Keratinocyte (primary cell): Measurements from ENCODE around the gene SCN8A. TPM values are rescaled to one million over a fixed set of nuclear protein-coding genes. Genes with fewer than 3 reads are reported as not detected.

Experiments
- DNase-seq: peaks from one replicate; pipeline ENCODE4 v3.0.0-alpha.2; 2011; ENCODE audit warnings: low read depth, missing footprints, low spot score
- FAIRE-seq: peaks from 2 replicates; lab custom pipeline; 2011; peaks lifted over from hg19 to GRCh38; lab: Jason Lieb, UNC
- H2AFZ ChIP-seq: 2 replicates; pipeline ENCODE4 v1.6.0; 2012; ENCODE audit warnings: low read length, control low read depth, inconsistent platforms; ENCODE audit not compliant: control insufficient read depth
- H3K27ac ChIP-seq: 2 replicates; pipeline ENCODE4 v1.5.1; 2011; ENCODE audit warnings: low read length; ENCODE audit not compliant: control insufficient read depth, insufficient read depth
- H3K27me3 ChIP-seq: 3 replicates; pipeline ENCODE4 v1.6.0; 2011; ENCODE audit warnings: low read length; ENCODE audit not compliant: control insufficient read depth, insufficient read depth; ENCODE audit errors: extremely low read depth
- H3K36me3 ChIP-seq, 2 experiments: 2 replicates in 1 of 2; 3 replicates in 1 of 2; pipeline ENCODE4 v1.5.1; 2011; ENCODE audit warnings: low read length in 2 of 2, mild to moderate bottlenecking in 1 of 2; ENCODE audit not compliant: control insufficient read depth in 2 of 2, insufficient read depth in 2 of 2; ENCODE audit errors: extremely low read depth in 1 of 2
- H3K4me1 ChIP-seq: 3 replicates; pipeline ENCODE4 v1.5.1; 2011; ENCODE audit warnings: low read length; ENCODE audit not compliant: control insufficient read depth, insufficient read depth; ENCODE audit errors: extremely low read depth
- H3K4me2 ChIP-seq: 3 replicates; pipeline ENCODE4 v1.6.0; 2011; ENCODE audit warnings: low read depth, low read length; ENCODE audit not compliant: control insufficient read depth, insufficient read depth; ENCODE audit errors: extremely low read depth
- H3K4me3 ChIP-seq, 3 experiments: fragments of 200-600 bp in 1 of 3; sonication (generic) in 1 of 3; 2 replicates in 2 of 3; 3 replicates in 1 of 3; pipeline ENCODE4 v1.5.1; 2011 to 2016; ENCODE audit warnings: low read length in 3 of 3, mild to moderate bottlenecking in 3 of 3, control low read depth in 2 of 3, inconsistent platforms in 1 of 3, low read depth in 1 of 3, mixed read lengths in 1 of 3, mixed run types in 1 of 3, moderate library complexity in 1 of 3; ENCODE audit not compliant: control insufficient read depth in 2 of 3, insufficient read depth in 2 of 3; ENCODE audit errors: extremely low read depth in 1 of 3
- H3K79me2 ChIP-seq: 2 replicates; pipeline ENCODE4 v1.6.0; 2012; ENCODE audit warnings: low read length; ENCODE audit not compliant: control insufficient read depth, insufficient read depth
- H3K9ac ChIP-seq: 3 replicates; pipeline ENCODE4 v1.6.0; 2011; ENCODE audit warnings: low read length; ENCODE audit not compliant: control insufficient read depth, insufficient read depth; ENCODE audit errors: extremely low read depth
- H3K9me1 ChIP-seq: 3 replicates; pipeline ENCODE4 v1.6.0; 2011; ENCODE audit warnings: low read length; ENCODE audit not compliant: control insufficient read depth, insufficient read depth; ENCODE audit errors: extremely low read depth
- H3K9me3 ChIP-seq: 2 replicates; pipeline ENCODE4 v1.5.1; 2012; ENCODE audit warnings: low read depth, low read length; ENCODE audit not compliant: control insufficient read depth
- H4K20me1 ChIP-seq: 3 replicates; pipeline ENCODE4 v1.6.0; 2011; ENCODE audit warnings: low read length; ENCODE audit not compliant: control insufficient read depth, insufficient read depth; ENCODE audit errors: extremely low read depth
- EZH2 ChIP-seq: IDR thresholded peaks from one replicate; pipeline ENCODE4 v1.6.1; 2012; ENCODE audit warnings: inconsistent platforms, mild to moderate bottlenecking, low read length, moderate library complexity
- dilution Hi-C: fragments of 300-500 bp; cut with MboI; formaldehyde crosslinking; loops from one replicate; pipeline ENCODE4 v1.7.0; 2020; ENCODE audit warnings: low sequenced_read_pairs; ENCODE audit not compliant: extremely low pct_ligation_motif_present
- polyA plus RNA-seq, 5 experiments: library from polyadenylated mRNA; depleted of rRNA in 3 of 5; stranded (reverse) in 3 of 5; stranded (forward) in 1 of 5; unstranded in 1 of 5; fragments of >200 nt; gene quantifications; 1 replicate in 1 of 5; 2 replicates in 3 of 5; 3 replicates in 1 of 5; pipeline versions ENCODE4 v1.2.1 to v1.2.3, GENCODE V29; 2011 to 2012; ENCODE audit warnings: missing spikeins in 2 of 5, low read depth in 1 of 5, low replicate concordance in 1 of 5
- TF ChIP-seq, protein P1 (sequence below), 3 experiments: IDR thresholded peaks in 1 of 3; conservative IDR thresholded peaks in 1 of 3; optimal IDR thresholded peaks in 1 of 3; 2 replicates in 2 of 3; 3 replicates in 1 of 3; pipeline versions ENCODE3 to v1.5.1; 2011; ENCODE audit warnings: low read length in 3 of 3, mild to moderate bottlenecking in 3 of 3, moderate library complexity in 2 of 3, control low read depth in 1 of 3, inconsistent platforms in 1 of 3; ENCODE audit not compliant: insufficient read depth in 2 of 3; ENCODE audit errors: extremely low read depth in 1 of 3

Gene SCN8A
- polyA plus RNA-seq, 1 donor (not counting 4 experiments of a cell fraction or from before 2014, with no cell fraction given) = 1.1 TPM

- Histone ChIP-seq H3K4me1 (no peaks in the 10 kb centered on the region), H4K20me1 (no peaks in the 10 kb centered on the region), H3K9me3 (no peaks in the 10 kb centered on the region), H3K4me2 (no peak overlapping the region), H3K79me2 (no peaks in the 10 kb centered on the region), H3K36me3 (no peaks in the 10 kb centered on the region), H3K4me3 (no peak overlapping the region), H3K27ac (no peak overlapping the region), H3K27me3 (peaks cover 60% of the 10 kb centered on the region), H2AFZ (no peak overlapping the region), H3K9me1 (no peaks in the 10 kb centered on the region), H3K9ac (no peak overlapping the region)
- dilution Hi-C loops = no loop called here
- no peak for FAIRE-seq
- DNase-seq = no peak
- TF ChIP-seq, protein P1, sequence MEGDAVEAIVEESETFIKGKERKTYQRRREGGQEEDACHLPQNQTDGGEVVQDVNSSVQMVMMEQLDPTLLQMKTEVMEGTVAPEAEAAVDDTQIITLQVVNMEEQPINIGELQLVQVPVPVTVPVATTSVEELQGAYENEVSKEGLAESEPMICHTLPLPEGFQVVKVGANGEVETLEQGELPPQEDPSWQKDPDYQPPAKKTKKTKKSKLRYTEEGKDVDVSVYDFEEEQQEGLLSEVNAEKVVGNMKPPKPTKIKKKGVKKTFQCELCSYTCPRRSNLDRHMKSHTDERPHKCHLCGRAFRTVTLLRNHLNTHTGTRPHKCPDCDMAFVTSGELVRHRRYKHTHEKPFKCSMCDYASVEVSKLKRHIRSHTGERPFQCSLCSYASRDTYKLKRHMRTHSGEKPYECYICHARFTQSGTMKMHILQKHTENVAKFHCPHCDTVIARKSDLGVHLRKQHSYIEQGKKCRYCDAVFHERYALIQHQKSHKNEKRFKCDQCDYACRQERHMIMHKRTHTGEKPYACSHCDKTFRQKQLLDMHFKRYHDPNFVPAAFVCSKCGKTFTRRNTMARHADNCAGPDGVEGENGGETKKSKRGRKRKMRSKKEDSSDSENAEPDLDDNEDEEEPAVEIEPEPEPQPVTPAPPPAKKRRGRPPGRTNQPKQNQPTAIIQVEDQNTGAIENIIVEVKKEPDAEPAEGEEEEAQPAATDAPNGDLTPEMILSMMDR (optimal IDR thresholded peaks at IDR 0.05 in 1 of 3, IDR thresholded peaks at IDR 0.05 in 1 of 3, conservative IDR thresholded peaks at IDR 0.05 in 1 of 3; ENCODE audit: extremely low read depth in 1 of 3, insufficient read depth in 2 of 3, low read length in 3 of 3) = no peak
- TF ChIP-seq EZH2 = no peak
Measured at GRCh38 chr12:51850081-51850964, 259.3 kb downstream of the SCN8A start.

- Histone ChIP-seq H3K36me3 (no peaks in the 10 kb centered on the region), H3K9ac (no peak overlapping the region), H3K9me3 (no peaks in the 10 kb centered on the region), H3K4me2 (no peak overlapping the region), H4K20me1 (no peaks in the 10 kb centered on the region), H2AFZ (no peak overlapping the region), H3K9me1 (no peaks in the 10 kb centered on the region), H3K79me2 (no peaks in the 10 kb centered on the region), H3K27me3 (peaks cover 58% of the 10 kb centered on the region), H3K27ac (no peak overlapping the region), H3K4me3 (no peak overlapping the region), H3K4me1 (no peaks in the 10 kb centered on the region)
- DNase-seq (no peak), FAIRE-seq (no peak)
- no peak for TF ChIP-seq EZH2
- TF ChIP-seq, protein P1 (optimal IDR thresholded peaks at IDR 0.05 in 1 of 3, IDR thresholded peaks at IDR 0.05 in 1 of 3, conservative IDR thresholded peaks at IDR 0.05 in 1 of 3; ENCODE audit: extremely low read depth in 1 of 3, insufficient read depth in 2 of 3, low read length in 3 of 3) = no peak
- dilution Hi-C loops = no loop called here
Measured at GRCh38 chr12:51850965-51851299, 259.9 kb downstream of the SCN8A start.
